GM21786 (cell line): ENCODE data around the gene CDC7.

Source experiments
- ATAC-seq: cut with Tn5 transposase; IDR thresholded peaks from one replicate; pipeline ENCODE4 v1.9.1; 2021; ENCODE audit not compliant: unreplicated experiment

CDC7 gene

GRCh38 chr1:91546301-91546581 lies 45.6 kb downstream of the CDC7 start:
- ATAC-seq = no peak

GRCh38 chr1:91546876-91547275 lies 46.2 kb downstream of the CDC7 start:
- ATAC-seq = no peak

GRCh38 chr1:91548376-91549040 lies 47.9 kb downstream of the CDC7 start:
- ATAC-seq = no peak

GRCh38 chr1:91549041-91549735 lies 48.5 kb downstream of the CDC7 start:
- no peak for ATAC-seq

GRCh38 chr1:91550961-91551360 lies 50.3 kb downstream of the CDC7 start:
- ATAC-seq = no peak

GRCh38 chr1:91552091-91552490 lies 51.4 kb downstream of the CDC7 start:
- no peak for ATAC-seq

GRCh38 chr1:91552596-91552995 lies 51.9 kb downstream of the CDC7 start:
- no peak for ATAC-seq

GRCh38 chr1:91553177-91553591 lies 52.5 kb downstream of the CDC7 start:
- ATAC-seq = no peak

- ATAC-seq = no peak
Observed at GRCh38 chr1:91555074-91555730, 54.6 kb downstream of the CDC7 start.

- no peak for ATAC-seq
Observed at GRCh38 chr1:91555821-91556531, 55.3 kb downstream of the CDC7 start.

- ATAC-seq = no peak
Observed at GRCh38 chr1:91556556-91556955, 55.9 kb downstream of the CDC7 start.

- no peak for ATAC-seq
Observed at GRCh38 chr1:91557039-91557690, 56.5 kb downstream of the CDC7 start.

GRCh38 chr1:91557826-91558225 lies 57.2 kb downstream of the CDC7 start:
- ATAC-seq = no peak

GRCh38 chr1:91559046-91559750 lies 58.5 kb downstream of the CDC7 start:
- ATAC-seq = no peak

- no peak for ATAC-seq
Observed at GRCh38 chr1:91559838-91560565, 59.4 kb downstream of the CDC7 start.

- ATAC-seq = no peak
Observed at GRCh38 chr1:91564888-91565701, 64.4 kb downstream of the CDC7 start.

- no peak for ATAC-seq
Observed at GRCh38 chr1:91567583-91567982, 66.9 kb downstream of the CDC7 start.

- ATAC-seq = no peak
Observed at GRCh38 chr1:91568261-91568660, 67.6 kb downstream of the CDC7 start.

- ATAC-seq = no peak
Observed at GRCh38 chr1:91569411-91570119, 68.9 kb downstream of the CDC7 start.
